Measurements from ENCODE around the gene HNRNPA3.
"Not testable (repeated sequence)": the region's sequence is repeated elsewhere in the genome, so short reads cannot be mapped to it uniquely, and the experiment has no call there.

HNRNPA3 gene

DNA sequence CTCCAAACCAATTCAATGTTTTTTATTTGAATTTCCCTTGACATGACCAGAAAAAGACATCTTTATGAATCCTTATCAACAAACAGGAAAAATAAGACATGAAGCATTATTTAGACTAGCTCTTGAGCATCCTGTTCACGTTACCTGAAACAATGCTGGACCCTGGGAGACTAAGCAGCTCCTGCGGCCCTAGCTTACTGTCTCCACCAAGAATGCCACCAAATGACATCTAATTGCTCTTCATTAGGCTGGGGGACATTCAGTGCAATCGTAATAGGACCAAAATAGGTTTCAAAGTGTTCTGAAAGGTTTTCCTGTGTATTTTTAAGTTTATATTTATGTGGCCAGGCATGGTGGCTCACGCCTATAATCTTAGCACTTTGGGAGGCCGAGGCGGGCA lies 26.5 kb downstream of the HNRNPA3 start:
- peaks cover 82% of the 10 kb centered on the region for H3K4me1 Mint-ChIP-seq (ENCODE audit: low read depth)
- H3K36me3 Mint-ChIP-seq (ENCODE audit: low read depth) = peaks cover 44% of the 10 kb centered on the region
- peak overlapping the region; percentile 51 for H3K27ac Mint-ChIP-seq
- H3K9me3 Mint-ChIP-seq = no peaks in the 10 kb centered on the region
- no peaks in the 10 kb centered on the region for H3K27me3 Mint-ChIP-seq
- H3K4me3 Mint-ChIP-seq = no peak overlapping the region

DNA sequence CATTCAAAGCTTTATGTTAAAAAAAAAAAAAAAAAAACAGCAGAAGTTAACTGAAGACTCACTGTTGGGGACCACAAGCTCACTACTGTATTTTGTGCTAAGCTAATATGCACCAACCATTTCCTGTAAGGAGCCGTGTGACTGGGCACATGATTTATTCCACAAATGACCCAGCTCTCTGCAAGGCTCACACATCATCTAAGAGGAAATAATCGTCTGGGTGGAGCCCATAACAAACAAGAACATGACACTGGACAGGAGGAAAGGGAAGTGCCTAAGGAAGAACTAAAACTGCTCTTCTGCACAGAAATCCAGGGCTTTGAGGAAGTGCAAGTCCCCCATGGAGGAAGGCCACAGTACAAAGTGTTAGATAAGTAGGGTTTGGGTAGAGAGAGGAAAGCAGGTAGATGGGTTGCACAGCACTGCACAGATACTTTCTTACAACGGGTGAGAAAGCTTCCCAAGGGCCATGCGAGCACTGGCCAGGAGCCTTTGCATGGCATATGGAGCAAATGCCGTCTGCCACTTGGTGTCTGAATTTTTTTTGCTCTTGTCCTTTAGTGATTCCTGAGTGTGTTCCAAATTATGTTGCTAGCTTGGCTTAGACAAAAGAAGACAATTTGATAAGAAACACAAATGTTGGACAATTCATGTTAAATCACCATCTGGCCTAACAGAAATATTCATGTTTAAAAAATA lies 27.5 kb downstream of the HNRNPA3 start:
- Mint-ChIP-seq H3K27ac (peak overlapping the region; percentile 87), H3K4me3 (peak overlapping the region; percentile 17), H3K36me3 (ENCODE audit: low read depth) (peaks cover 43% of the 10 kb centered on the region), H3K27me3 (no peaks in the 10 kb centered on the region), H3K4me1 (ENCODE audit: low read depth) (peaks cover 85% of the 10 kb centered on the region), H3K9me3 (no peaks in the 10 kb centered on the region)

DNA sequence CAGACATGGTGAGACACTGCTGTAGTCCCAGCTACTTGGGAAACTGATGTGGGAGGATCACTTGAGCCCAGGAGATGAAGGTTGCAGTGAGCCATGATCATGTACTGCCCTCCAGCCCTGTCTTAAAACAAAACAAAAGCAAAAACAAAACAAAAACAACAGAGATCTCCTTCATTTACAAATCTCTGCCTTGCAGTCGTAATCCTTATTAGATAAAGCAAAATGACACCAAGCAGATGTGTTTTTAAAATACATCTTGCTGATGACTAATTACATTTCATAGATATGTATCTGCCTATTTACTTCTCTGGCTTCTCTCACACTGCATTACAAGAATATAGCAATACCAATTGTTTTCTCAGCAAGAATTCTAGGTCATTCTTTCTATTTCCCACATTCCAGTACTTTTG lies 29.1 kb downstream of the HNRNPA3 start:
- Mint-ChIP-seq H3K9me3 (no peaks in the 10 kb centered on the region), H3K4me3 (no peak overlapping the region), H3K27ac (peak overlapping the region; percentile 39), H3K36me3 (ENCODE audit: low read depth) (peaks cover 41% of the 10 kb centered on the region), H3K27me3 (no peaks in the 10 kb centered on the region), H3K4me1 (ENCODE audit: low read depth) (peaks cover 91% of the 10 kb centered on the region)

DNA sequence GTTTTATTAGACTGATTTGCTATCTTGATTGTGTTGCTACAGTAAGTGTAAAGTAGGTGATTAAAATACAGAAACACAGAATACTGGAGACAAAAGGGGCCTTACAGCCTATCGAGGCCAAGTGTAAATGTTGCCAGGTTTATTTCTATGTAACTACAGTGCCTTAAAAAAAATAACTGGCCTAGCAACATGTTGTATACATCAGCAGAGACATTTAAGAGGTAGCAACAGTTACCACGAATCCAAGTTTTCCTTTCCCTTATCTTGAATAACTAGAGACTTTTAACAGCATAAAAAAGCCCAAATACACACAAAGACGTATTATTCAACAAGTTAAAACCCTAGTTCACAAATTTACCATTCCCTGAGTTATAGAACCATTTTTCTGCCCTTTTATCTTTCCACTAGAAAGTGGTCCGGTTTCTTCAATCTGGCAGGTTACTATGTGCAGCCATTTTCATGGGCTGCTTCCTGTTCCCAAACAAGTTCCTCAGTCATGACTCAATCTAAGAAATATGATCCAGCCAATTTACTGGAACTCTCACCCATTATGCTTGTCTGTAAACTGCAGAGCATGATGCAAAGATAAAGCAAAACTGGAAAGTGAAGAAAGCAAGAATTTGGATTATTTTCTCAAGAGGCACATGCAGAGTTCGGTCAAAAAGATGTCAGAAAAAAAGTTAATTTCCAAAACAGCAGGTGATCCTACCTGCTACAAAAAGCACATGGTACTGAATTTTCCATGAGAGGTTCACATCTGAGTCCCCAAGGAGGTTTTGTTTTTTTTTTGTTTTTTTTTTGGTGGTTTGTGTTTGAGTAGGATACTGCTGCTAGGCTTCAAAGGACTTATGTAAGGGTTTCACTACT lies 29.8 kb downstream of the HNRNPA3 start:
- Mint-ChIP-seq H3K4me3 (no peak overlapping the region), H3K27ac (peak overlapping the region; percentile 39), H3K36me3 (ENCODE audit: low read depth) (peaks cover 41% of the 10 kb centered on the region), H3K9me3 (no peaks in the 10 kb centered on the region), H3K4me1 (ENCODE audit: low read depth) (peaks cover 93% of the 10 kb centered on the region), H3K27me3 (no peaks in the 10 kb centered on the region)

DNA sequence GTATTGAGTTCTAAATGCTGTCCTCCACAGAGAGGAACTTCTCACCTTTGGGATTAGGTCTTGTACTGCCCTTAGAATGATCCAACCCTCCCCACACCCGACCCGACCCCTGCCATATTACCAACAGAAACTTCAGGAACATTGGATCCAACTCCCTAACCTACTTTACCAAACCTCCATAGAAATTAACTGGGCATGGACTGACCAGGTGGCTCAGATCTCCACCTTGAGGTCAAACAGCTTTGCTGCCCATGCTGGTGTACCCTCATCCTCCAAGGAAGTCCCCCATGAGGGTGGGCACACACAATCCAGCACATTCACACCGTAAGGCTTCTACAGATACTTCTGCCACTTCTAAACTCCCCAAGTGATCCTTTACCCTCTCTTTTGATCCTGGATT lies 30.5 kb downstream of the HNRNPA3 start:
- peak overlapping the region; percentile 85 for H3K27ac Mint-ChIP-seq
- H3K4me1 Mint-ChIP-seq (ENCODE audit: low read depth) = peaks cover 93% of the 10 kb centered on the region
- no peaks in the 10 kb centered on the region for H3K9me3 Mint-ChIP-seq
- H3K27me3 Mint-ChIP-seq = no peaks in the 10 kb centered on the region
- peaks cover 38% of the 10 kb centered on the region for H3K36me3 Mint-ChIP-seq (ENCODE audit: low read depth)
- H3K4me3 Mint-ChIP-seq = peak overlapping the region; percentile 22

DNA sequence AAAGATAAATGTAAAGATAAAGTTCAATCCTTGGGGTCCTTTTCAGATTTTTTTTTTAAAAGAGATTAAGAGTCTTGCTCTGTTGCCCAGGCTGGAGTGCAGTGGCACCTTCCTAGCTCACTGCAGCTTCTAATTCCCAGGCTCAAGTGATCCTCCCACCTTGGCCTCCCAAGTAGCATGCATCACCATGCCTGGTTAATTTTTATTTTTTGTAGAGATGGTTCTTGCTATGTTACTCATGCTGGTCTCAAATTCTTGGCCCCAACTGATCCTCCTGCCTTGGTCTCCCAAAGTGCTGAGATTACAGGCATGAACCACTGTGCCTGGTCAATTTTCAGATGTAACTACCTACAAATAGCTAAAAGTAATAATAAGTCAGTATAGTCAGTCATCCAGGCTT lies 30.9 kb downstream of the HNRNPA3 start:
- H3K36me3 Mint-ChIP-seq (ENCODE audit: low read depth) = peaks cover 37% of the 10 kb centered on the region
- no peaks in the 10 kb centered on the region for H3K27me3 Mint-ChIP-seq
- no peaks in the 10 kb centered on the region for H3K9me3 Mint-ChIP-seq
- peak overlapping the region; percentile 85 for H3K27ac Mint-ChIP-seq
- H3K4me3 Mint-ChIP-seq = no peak overlapping the region
- H3K4me1 Mint-ChIP-seq (ENCODE audit: low read depth) = peaks cover 93% of the 10 kb centered on the region

DNA sequence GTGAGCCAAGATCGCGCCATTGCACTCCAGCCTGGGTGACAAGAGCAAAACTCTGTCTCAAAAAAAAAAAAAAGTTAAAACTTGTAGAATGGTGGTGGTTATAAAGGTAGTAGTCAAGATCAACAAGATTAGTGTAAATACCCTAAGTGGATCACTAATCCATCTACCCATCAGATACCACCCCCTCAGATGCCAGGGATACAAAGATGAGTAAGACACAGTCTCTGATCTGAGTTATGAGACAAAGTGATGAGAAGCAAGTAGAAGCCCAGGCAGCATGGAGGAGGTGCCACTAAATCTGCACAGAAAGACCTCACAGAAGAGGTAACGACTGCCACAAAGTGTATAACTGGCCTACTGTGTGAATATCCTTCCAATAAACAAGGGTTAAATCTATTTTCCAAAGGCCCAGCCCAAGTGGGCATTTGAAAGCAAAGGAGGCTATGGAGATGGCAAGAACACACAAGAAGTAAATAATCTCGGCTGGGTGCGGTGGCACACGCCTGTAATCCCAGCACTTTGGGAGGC lies 31.7 kb downstream of the HNRNPA3 start:
- Mint-ChIP-seq H3K4me1 (ENCODE audit: low read depth) (peaks cover 91% of the 10 kb centered on the region), H3K27ac (peak overlapping the region; percentile 63), H3K4me3 (peak overlapping the region; percentile 9), H3K9me3 (no peaks in the 10 kb centered on the region), H3K36me3 (ENCODE audit: low read depth) (peaks cover 37% of the 10 kb centered on the region), H3K27me3 (no peaks in the 10 kb centered on the region)

DNA sequence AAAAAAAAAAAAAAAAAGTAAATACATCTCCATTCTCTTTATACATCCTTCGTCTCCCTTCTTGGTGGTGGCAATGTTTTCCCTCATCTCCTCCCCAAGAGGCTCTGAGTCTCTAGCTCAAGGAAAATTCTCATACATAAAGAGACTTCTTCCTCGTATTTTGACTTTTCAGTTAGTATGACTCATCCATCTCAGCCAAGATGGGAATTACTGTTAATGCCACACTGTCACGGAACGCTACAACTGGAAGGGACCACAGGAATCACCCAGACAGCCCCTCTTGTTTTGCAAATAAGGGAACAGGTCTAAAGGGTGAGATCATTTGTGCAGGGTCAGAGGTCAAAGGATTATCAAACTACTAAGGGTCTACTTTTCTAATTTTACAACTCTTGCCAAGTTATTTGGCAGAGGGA lies 32.4 kb downstream of the HNRNPA3 start:
- Mint-ChIP-seq H3K4me3 (no peak overlapping the region), H3K4me1 (ENCODE audit: low read depth) (peaks cover 86% of the 10 kb centered on the region), H3K27ac (peak overlapping the region; percentile 53), H3K27me3 (no peaks in the 10 kb centered on the region), H3K9me3 (no peaks in the 10 kb centered on the region), H3K36me3 (ENCODE audit: low read depth) (peaks cover 38% of the 10 kb centered on the region)

DNA sequence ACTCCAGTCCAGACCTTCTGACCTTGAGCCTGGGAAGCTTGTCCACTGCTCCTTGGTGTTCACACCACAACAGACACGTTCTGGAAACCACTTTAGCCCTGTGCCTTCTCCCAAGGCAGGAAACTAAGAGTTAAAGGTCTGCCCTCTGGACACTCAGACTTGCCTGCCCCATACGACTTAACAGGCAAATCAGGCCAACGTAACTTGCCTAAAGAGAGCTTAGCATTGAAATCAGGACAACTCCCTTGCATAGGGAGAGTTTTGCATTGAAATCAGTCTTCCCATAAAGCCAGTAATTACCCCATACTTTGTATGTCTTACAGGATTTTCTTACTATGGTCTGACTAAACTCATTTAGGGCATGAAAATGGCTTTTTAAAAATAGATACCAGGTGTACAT lies 33.4 kb downstream of the HNRNPA3 start:
- Mint-ChIP-seq H3K36me3 (ENCODE audit: low read depth) (peaks cover 40% of the 10 kb centered on the region), H3K4me3 (no peak overlapping the region), H3K9me3 (no peaks in the 10 kb centered on the region), H3K27ac (peak overlapping the region; percentile 59), H3K27me3 (no peaks in the 10 kb centered on the region), H3K4me1 (ENCODE audit: low read depth) (peaks cover 86% of the 10 kb centered on the region)

DNA sequence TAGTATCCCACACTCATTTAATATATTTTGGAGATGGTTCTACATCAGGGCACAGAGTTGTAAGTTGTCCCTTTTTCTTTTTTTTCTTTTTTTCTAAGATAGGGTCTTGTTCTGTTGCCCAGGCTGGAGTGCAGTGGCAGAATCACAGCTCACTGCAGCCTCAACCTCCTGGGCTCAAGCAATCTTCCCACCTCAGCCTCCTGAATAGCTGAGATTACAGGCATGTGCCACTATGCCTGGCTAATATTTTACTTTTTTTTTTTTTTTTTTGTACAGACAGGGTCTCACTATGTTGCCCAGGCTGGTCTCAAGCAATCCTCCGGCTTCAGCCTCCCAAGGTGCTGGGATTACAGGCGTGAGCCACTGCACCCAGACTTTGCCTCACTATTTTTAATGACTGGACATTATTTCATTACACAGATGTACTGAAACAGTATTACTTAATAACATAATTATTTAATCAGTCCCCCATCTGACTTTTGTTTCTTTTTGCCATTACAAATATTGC lies 34.0 kb downstream of the HNRNPA3 start:
- H3K9me3 Mint-ChIP-seq, H3K27me3 Mint-ChIP-seq, H3K4me3 Mint-ChIP-seq: not testable (repeated sequence)
- peaks cover 45% of the 10 kb centered on the region for H3K36me3 Mint-ChIP-seq (ENCODE audit: low read depth)
- H3K4me1 Mint-ChIP-seq (ENCODE audit: low read depth) = peaks cover 86% of the 10 kb centered on the region
- peak overlapping the region; percentile 59 for H3K27ac Mint-ChIP-seq

DNA sequence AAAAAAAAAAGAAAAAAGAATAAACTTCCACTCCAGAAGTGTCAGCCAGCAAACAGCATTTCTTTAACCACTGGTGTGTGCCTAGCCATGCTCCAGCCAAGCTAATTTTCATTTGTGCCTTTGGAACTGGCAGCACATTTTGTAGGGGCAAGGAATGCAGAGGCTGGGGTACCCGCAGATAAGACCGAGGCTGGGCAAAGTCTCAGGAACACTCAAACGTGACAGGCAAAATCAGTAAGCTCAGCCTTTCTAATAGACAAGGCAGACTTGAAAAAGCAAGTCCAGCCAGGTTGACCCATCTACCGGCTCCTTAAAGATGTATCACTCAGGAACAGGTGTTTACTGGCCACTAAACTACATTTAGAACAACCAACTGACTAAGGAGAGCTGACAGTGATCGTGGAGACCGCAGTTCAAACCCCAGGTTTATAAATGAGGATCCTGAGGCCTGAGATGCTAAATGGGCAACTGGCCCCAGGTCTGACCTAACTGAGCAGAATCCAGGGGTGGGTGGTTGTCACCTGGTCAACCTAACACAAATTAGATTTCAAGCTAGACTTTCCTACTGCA lies 35.2 kb downstream of the HNRNPA3 start:
- Mint-ChIP-seq H3K27ac (no peak overlapping the region), H3K4me3 (no peak overlapping the region), H3K9me3 (no peaks in the 10 kb centered on the region), H3K27me3 (no peaks in the 10 kb centered on the region), H3K4me1 (ENCODE audit: low read depth) (peaks cover 86% of the 10 kb centered on the region), H3K36me3 (ENCODE audit: low read depth) (peaks cover 51% of the 10 kb centered on the region)

DNA sequence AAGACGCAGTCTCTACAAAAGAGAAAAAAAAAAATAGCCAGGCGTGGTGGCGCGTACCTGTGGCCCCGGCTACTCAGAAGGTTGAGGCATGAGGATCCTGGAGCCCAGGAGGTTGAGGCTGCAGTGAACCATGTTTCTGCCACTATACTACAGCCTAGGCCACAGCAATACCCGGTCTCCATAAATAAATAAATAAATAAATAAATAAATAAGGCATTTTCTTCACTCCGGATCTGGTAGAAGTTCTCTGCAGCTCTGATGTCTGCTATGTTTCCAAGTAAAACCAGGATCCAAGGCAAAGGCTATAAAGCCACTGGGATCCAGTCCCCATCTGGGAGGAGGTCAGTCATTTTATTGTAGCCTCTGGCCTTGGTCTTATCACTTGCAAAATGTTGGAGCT lies 36.4 kb downstream of the HNRNPA3 start:
- no peaks in the 10 kb centered on the region for H3K9me3 Mint-ChIP-seq
- peaks cover 64% of the 10 kb centered on the region for H3K36me3 Mint-ChIP-seq (ENCODE audit: low read depth)
- no peaks in the 10 kb centered on the region for H3K27me3 Mint-ChIP-seq
- peaks cover 86% of the 10 kb centered on the region for H3K4me1 Mint-ChIP-seq (ENCODE audit: low read depth)
- H3K27ac Mint-ChIP-seq = no peak overlapping the region
- H3K4me3 Mint-ChIP-seq = no peak overlapping the region

DNA sequence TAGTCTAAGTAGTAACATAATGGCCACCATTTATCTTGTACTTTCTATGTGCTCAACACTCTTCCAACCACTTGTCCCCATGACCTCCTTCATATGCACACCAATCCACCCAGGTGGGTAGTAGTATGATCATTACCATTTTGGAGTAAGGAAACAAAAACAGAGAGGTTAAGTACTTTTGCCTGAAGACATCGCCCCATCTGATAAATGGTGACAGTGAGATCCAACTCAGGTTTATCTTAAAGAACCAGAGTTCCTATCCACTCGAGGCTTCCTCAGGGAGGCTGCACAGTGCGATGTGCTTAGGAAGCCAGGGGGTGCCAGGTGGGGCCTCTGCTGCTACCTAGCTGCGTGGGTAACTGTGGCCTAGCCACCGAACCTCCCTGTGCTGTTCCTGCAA lies 37.9 kb downstream of the HNRNPA3 start:
- Mint-ChIP-seq H3K27ac (no peak overlapping the region), H3K27me3 (no peaks in the 10 kb centered on the region), H3K36me3 (ENCODE audit: low read depth) (peaks cover 63% of the 10 kb centered on the region), H3K9me3 (no peaks in the 10 kb centered on the region), H3K4me3 (no peak overlapping the region), H3K4me1 (ENCODE audit: low read depth) (peaks cover 86% of the 10 kb centered on the region)

DNA sequence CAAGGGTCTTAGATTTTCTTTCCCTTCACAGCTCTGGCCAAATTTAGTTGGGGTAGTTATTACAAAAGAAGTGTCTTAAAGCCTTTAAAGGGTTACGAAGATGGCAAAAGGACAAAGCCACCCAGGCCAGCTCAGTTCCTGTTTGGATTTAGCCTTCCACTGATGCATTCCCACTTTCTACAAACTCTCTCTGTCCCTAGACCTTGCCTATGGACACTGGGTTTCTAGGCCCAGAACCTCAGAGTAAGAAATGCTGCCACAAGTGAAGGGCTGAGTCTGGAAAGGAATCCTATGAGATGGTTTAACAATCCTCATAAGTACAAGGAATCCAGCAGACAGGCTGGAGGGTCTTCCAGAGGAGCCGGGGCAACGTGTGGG lies 38.6 kb downstream of the HNRNPA3 start:
- Mint-ChIP-seq H3K27me3 (no peaks in the 10 kb centered on the region), H3K9me3 (no peaks in the 10 kb centered on the region), H3K4me1 (ENCODE audit: low read depth) (peaks cover 86% of the 10 kb centered on the region), H3K4me3 (no peak overlapping the region), H3K36me3 (ENCODE audit: low read depth) (peaks cover 62% of the 10 kb centered on the region), H3K27ac (peak overlapping the region; percentile 90)
